NCI-H524 treated with DMSO at 0.1 percent for 48 hours (cell line): ENCODE results near the gene LRRC43.
"Not testable (repeated sequence)": the region's sequence is repeated elsewhere in the genome, so short reads cannot be mapped to it uniquely, and the experiment has no call there.

Experiments
- DNase-seq: peaks from one replicate; lab custom pipeline; 2025; lab: John Stamatoyannopoulos, UW

Gene LRRC43

DNA sequence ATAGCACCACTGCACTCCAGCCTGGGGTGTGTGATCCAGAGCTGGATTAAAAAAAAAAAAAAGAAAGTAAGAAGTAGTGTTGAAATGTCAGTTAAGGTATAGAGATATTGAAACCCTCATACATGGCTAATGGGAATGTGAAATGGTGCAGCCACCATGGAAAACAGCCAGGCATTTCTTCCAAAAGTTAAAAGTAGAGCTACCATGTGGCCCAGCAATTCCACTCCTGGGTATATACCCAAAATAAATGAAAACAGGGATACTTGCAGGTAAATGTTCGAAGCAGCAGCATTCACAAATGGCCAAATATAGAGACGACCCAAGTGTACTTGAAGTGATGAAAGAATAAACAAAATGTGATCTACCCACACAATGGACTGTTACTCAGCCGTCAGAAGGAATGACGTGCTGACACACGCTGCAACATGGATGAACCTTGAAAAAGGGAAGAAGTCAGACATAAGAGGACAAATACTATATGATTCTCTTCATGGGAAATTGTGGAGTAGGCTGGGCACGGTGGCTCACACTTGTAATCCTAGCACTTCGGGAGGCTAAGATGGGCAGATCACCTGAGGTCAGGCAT is 24.1 kb upstream of the LRRC43 start:
- DNase-seq, result no peak

GRCh38 chr12:122159882-122160281 is 23.0 kb upstream of the LRRC43 start:
- no peak for DNase-seq

- DNase-seq, result no peak
Observed at GRCh38 chr12:122160761-122161160, 22.2 kb upstream of the LRRC43 start.

DNA sequence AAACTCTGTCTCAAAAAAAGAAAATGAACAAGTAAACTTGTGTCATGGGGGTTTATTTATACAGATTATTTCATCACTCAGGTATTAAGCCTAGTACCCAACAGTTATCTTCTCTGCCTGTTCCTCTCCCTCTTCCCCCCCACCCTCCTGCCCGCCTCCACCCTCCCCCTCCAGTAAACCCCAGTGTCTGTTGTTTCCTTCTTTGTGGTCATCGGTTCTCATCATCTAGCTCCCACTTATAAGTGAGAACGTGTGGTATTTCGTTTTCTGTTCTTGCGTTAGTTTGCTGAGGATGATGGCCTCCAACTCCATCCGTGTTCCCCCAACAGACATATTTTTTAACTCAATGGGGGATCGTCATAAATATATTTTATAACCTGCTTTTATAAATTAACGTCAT is 21.2 kb upstream of the LRRC43 start:
- no peak for DNase-seq

- no peak for DNase-seq
Observed at GRCh38 chr12:122162976-122163375, 19.9 kb upstream of the LRRC43 start.

DNA sequence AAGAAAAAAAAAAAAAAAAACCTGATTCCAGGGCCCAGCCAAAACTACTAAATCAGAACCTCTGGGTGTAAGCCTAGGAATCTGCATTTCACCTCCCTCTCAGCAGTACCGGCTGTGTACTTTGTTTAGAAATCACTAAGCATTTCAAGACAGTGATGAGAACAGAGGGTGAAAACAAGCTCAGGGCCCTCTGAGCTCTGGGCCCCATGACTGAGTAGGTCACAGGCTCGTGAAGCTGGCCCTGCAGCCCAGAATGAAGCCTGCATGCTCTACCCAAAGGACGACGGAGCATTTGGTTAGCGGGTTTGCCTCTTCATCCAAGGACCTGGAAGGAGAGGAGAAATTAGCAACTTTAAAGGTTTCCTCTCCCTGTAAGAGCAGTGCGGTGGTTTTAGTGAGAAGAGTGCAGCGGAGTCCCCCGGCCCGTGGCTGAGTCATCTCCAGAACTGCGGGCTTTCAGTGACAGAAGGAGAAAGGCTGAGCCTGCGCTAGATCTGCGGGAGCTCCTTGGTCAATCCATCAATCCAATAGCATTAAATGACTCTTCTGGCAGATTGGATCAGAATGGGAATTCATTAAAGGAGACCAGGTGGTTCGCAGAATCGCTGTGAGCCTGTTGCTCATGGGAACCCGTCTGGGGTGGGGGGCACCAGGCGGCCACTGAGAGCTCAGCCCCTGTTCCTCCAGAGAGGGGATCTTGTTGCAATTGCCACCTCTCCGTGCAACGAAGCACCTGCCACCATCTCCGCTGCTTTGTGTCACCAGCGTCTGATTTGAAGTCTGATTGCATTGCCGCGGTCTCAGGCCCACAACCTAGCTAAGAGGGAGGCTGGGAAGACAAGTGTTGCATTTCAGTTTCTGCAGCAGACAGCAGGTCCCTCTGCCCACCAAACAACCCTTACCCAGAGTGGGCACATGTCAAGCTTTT is 16.2 kb upstream of the LRRC43 start:
- peak; percentile 51 for DNase-seq

- DNase-seq, result no peak
Observed at GRCh38 chr12:122167356-122167925, 15.5 kb upstream of the LRRC43 start.

GRCh38 chr12:122168492-122168891 is 14.4 kb upstream of the LRRC43 start:
- DNase-seq, result no peak

- no peak for DNase-seq
Observed at GRCh38 chr12:122171399-122171798, 11.5 kb upstream of the LRRC43 start.

- no peak for DNase-seq
Observed at GRCh38 chr12:122172262-122172939, 10.5 kb upstream of the LRRC43 start.

- DNase-seq, result no peak
Observed at GRCh38 chr12:122174155-122174845, 8.6 kb upstream of the LRRC43 start, which contains the start of gene IL31. Gene IL31 (minus strand): TSS chr12:122174221. CDS start chr12:122174172, 49 bp downstream.

DNA sequence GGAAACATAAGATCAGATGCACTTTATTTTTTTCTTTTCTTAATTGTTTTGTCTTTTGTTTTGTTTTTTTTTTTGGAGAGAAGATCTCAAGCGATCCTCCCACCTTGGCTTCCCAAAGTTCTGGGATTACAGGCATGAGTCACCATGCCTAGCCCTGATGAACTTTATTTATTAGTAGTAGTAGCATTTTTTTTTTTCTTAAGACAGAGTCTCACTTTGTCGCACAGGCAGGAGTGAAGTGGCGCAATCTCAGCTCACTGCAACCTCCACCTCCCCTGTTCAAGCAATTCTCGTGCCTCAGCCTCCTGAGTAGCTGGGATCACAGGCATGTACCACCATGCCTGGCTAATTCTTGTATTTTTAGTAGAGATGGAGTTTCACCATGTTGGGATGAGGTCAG is 6.5 kb upstream of the LRRC43 start:
- DNase-seq, result not testable (repeated sequence)

DNA sequence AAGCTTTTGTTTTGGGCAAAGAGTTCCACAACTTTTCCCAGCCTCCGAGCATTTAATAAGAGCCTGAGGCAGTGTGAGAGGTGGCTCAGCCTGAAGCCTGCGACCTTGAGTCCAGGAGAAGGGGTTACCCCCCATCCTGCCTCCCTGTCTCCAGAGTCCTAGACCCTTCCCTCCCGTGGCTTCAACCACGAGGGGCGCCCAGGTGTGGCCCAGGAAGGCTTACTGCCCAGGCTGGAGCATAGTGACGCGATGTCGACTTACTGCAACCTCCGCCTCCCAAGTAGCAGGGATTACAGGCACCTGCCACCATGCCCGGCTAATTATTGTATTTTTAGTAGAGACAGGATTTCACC is 641 bp downstream of the LRRC43 start:
- no peak for DNase-seq

DNA sequence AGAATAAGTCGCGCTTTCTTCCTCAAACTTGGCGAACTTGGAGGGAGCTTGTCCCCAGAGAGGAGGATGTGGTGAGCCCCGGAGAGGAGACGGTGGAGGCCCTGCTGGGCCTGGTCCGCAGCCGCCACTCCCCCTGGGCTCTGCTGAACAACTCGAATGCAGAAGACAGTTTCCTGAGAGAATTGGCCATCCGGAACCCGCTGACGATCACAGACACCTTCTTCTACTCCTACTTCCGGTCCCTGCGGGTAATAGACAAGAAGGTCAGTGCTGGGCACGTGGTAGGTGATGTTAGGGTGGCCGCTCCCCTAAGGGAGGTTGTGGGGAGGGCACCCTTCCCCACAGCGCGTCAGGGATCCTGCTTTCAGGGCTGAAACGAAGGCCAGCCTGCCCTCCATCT is 1.6 kb downstream of the LRRC43 start:
- no peak for DNase-seq

DNA sequence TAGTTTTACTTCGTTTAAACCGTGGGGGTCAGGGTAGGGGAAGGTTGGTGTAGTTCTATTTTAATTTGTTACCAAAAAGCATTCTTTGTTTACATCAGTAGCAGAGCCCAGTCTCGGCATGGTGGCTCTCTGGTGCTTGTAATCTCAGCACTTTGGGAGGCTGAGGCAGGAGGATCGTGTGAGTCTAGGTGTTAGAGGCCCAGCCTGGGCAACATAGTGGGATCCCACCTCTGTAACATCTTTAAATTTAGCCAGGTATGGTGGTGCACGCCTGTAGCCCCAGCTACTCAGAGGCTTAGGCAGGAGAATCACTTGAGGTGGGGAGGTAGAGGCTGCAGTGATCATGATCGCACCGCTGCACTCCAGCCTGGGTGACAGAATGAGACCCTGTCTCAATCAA is 2.2 kb downstream of the LRRC43 start:
- DNase-seq, result no peak

- no peak for DNase-seq
Observed at GRCh38 chr12:122185494-122186082, 2.7 kb downstream of the LRRC43 start.

DNA sequence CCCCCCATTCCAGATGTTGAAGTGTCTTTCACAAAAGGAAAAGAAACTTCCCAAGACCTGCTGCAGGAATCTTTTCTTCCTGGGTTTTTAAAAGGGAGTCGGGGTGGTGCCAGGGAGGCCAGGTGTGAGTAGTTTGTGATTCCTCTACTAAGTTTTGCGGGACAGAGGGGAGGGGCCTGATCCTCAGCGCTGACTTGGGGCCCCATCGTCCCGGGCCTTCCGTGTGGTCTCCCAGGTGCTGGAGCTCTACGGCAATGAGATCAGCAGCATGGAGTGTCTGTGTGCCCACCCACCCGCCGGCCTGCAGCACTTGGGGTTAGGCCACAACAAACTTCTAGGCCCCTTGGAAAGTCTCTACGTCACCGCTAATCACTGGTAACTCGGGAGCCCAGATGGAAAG is 4.5 kb downstream of the LRRC43 start:
- no peak for DNase-seq

GRCh38 chr12:122189626-122190475 is 6.9 kb downstream of the LRRC43 start:
- no peak for DNase-seq

- DNase-seq, result no peak
Observed at GRCh38 chr12:122190842-122191668, 8.1 kb downstream of the LRRC43 start.

DNA sequence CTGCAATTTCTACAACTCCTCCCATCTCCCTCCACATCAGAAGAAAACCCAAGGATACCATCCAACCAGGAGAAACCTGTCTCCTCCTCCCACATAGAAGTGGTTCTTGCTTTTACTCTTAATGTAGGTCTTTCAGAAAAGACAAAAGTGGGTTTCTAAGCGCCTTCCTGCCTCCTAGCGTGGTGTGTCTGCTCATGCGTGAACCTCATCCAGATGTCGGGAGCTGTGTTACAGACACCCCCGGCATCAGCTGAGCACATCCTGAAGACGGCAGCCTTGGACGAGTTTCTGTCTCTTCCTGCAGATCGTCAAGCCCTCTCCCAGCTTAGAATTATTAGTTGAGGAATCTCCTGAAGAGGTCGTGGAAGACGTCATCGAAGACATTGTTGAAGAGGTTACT is 9.5 kb downstream of the LRRC43 start:
- DNase-seq, result no peak
